Measurements from ENCODE around the gene LMOD1. TPM values are rescaled to one million over a fixed set of nuclear protein-coding genes. Genes with fewer than 3 reads are reported as not detected.
"Not testable (repeated sequence)": the region's sequence is repeated elsewhere in the genome, so short reads cannot be mapped to it uniquely, and the experiment has no call there.

The LMOD1 gene
- total RNA-seq, 2 donors from 2014 or later, result not detected

DNA sequence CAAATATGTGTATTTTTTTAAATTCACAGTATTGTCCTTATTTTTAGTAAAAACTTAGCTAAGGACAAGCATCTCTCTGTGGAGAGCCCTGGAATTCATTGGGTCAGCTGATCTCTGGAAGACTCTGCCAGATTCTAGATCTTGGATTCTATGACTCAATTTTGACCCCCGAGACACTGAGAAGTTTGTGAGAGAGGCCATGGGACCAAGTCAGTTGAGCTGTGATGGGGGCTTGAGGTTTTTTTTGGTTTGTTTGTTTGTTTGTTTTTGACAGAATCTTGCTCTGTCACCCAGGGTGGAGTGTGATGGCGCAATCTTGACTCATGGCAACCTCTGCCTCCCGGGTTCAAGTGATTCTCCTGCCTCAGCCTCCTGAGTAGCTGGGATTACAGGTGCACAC lies 44.1 kb downstream of the LMOD1 start:
- H3K4me3 Mint-ChIP-seq, result no peak overlapping the region
- H3K27ac Mint-ChIP-seq, result no peak overlapping the region
- DNase-seq, result no peak

DNA sequence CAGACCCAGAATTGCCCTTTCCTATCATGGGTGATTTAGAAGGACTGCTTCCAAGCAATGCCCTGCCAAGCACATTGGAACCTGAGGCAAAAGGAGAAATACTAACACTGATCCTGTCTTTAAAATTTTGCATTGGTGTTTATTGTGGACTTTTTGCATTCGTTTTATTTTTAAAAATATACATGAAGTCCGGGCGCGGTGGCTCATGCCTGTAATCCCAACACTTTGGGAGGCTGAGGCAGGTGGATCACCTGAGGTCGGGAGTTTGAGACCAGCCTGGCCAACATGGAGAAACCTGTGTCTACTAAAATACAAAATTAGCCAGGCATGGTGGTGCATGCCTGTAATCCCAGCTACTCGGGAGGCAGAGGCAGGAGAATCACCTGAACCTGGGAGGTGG lies 45.3 kb downstream of the LMOD1 start:
- not testable (repeated sequence) for H3K27ac Mint-ChIP-seq; ATAC-seq (replicated peaks in 1 of 2); H3K36me3 Mint-ChIP-seq (ENCODE audit: insufficient read depth in 2 of 2); H3K27me3 Mint-ChIP-seq (ENCODE audit: low read depth); H3K4me3 Mint-ChIP-seq; DNase-seq; H3K9me3 Mint-ChIP-seq; H3K4me1 Mint-ChIP-seq (ENCODE audit: low read depth)

More for the DNA sequence above, 44.1 kb downstream of the LMOD1 start:
- H3K36me3 Mint-ChIP-seq (ENCODE audit: insufficient read depth in 2 of 2), result no peaks in the 10 kb centered on the region
- ATAC-seq (replicated peaks in 1 of 2), result no peak
- H3K9me3 Mint-ChIP-seq, result no peaks in the 10 kb centered on the region
- no peaks in the 10 kb centered on the region for H3K27me3 Mint-ChIP-seq (ENCODE audit: low read depth)
- no peaks in the 10 kb centered on the region for H3K4me1 Mint-ChIP-seq (ENCODE audit: low read depth)

DNA sequence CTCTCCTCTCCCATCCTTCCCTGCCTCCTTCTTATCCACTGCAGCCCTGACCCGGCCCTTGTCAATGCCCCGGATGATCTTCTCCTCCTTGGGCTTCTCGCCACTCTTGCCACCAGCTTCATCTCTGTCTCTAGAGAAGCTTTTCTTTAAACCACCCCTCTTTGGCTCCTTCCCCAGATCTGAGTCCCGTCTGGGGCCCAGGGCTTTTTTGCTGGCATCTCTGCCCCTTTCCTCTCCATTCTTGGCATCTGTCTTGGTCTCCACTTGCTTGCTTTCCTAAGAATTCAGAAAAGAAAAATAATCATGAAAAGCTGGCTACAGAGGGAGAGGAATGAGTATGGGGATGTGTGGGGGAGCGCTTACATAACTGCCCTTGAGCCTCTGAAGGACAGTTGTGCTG lies 45.9 kb downstream of the LMOD1 start:
- no peak overlapping the region for H3K27ac Mint-ChIP-seq
- H3K4me1 Mint-ChIP-seq (ENCODE audit: low read depth), result peaks cover 9% of the 10 kb centered on the region
- no peaks in the 10 kb centered on the region for H3K9me3 Mint-ChIP-seq
- no peak overlapping the region for H3K4me3 Mint-ChIP-seq
- no peaks in the 10 kb centered on the region for H3K27me3 Mint-ChIP-seq (ENCODE audit: low read depth)
- DNase-seq, result no peak
- H3K36me3 Mint-ChIP-seq (ENCODE audit: insufficient read depth in 2 of 2), result no peaks in the 10 kb centered on the region
- no peak for ATAC-seq (replicated peaks in 1 of 2)

DNA sequence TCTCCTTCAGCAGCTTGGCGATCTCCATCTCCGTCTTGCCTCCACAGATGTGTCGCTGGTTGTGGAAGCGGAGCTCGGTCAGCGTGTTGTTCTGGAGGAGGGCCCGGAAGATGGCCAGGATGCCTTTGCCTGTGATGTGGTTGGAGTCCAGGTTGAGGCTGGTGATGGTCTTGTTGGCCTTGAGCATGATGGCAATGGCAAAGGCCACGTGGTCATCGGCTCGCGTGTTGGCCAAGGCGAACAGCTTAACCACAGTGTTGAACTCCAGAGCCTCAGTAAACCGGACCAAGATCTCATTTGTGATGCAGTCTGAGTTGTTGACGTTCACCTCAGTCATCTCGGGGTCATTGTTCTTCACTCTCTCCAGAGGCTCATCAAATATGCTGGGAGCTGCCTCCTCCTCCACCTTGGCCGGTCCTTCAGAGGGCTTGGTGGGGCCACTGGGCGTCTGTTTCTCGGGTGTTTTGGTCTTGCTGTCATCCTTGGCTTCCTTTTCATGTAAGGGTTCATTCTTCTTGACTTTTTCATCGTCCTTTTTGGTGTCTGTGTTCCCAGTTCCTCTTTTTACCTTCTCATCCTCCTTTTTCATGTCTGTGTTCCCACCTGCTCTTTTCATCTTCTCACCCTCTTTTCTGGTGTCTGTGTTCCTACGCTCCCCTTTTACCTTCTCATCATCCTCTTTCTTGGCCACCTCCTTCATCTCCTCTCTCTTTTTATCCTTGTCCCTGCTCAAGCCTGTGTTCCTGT lies 46.5 kb downstream of the LMOD1 start:
- Mint-ChIP-seq H3K4me1 (ENCODE audit: low read depth) (peaks cover 9% of the 10 kb centered on the region), H3K27me3 (ENCODE audit: low read depth) (no peaks in the 10 kb centered on the region), H3K27ac (no peak overlapping the region), H3K4me3 (no peak overlapping the region), H3K9me3 (no peaks in the 10 kb centered on the region), H3K36me3 (ENCODE audit: insufficient read depth in 2 of 2) (no peaks in the 10 kb centered on the region)
- no peak for ATAC-seq (replicated peaks in 1 of 2)
- DNase-seq, result no peak

DNA sequence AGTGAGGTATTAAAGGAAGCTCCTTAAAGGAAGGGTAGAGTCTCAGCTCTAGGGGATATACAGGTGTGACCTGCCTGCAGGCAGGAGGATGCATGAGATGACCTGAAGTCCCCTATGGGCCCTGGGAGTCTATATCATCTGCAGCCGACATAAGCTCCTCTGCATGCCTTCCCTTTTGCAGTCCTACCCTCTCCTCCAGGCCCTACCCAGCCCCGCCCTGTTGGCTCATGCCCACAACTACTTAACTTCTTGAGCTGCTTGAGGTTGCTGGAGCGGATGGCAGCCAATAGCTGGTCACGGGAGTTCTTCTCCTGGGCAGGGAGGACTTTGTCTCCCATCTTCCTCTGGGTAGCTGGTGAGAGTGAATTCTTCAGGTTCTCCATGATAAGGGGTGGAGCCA lies 47.4 kb downstream of the LMOD1 start:
- peaks cover 9% of the 10 kb centered on the region for H3K4me1 Mint-ChIP-seq (ENCODE audit: low read depth)
- no peak for DNase-seq
- no peaks in the 10 kb centered on the region for H3K36me3 Mint-ChIP-seq (ENCODE audit: insufficient read depth in 2 of 2)
- no peaks in the 10 kb centered on the region for H3K9me3 Mint-ChIP-seq
- no peak overlapping the region for H3K27ac Mint-ChIP-seq
- no peak overlapping the region for H3K4me3 Mint-ChIP-seq
- no peak for ATAC-seq (replicated peaks in 1 of 2)
- H3K27me3 Mint-ChIP-seq (ENCODE audit: low read depth), result peaks cover 3% of the 10 kb centered on the region

DNA sequence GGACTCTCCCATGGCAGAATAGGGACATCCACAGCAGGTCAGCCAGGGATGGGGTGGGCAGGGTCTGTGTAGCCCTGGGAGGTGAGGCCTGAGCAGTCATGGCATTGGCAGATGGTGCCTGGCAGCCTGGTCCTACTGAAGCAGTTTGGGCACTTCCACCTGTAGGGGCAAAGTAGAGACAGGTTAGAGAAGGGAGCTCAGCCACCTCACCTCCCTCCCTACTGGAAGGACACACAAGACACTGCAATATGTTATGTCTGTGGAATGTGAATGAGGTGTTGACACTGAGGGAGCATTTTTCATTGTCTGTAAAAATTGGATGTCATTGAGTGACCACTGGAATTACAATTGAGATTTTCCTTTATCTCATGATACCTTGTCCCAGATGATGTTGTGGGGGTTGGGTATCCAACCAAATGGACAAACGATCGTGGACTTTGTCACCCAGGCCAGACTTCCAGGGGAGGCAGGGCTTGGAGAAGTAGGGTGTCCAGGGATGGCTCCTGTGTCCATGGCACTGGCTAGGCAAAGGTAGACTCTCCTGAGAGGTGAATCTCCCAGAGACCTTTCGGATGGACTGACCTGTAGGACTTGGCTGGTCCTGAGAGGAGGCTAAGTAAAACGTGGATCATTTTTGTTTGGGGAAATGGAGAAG lies 48.0 kb downstream of the LMOD1 start:
- H3K27ac Mint-ChIP-seq, result no peak overlapping the region

DNA sequence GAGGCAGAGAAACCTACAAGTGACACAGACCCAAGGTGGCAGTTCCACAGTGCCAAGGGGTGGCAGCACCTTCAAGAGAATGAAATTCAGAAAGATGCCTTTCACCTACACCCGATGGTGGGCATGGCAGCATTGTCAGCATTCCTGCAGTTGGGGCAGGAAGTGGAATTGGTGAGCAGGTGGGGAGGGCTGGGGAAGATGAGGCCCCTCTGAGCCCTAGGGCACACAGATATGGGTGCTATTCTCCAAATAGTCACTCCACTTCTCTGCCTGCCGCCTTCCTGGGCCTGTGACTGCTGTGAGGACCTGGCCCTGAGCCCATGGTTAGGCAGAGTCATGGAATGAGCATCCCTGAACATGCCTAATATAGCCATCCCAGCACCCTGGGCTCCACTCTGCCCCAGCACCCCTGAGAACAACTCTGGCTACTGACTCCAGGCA lies 49.4 kb downstream of the LMOD1 start:
- H3K4me1 Mint-ChIP-seq (ENCODE audit: low read depth), result peaks cover 9% of the 10 kb centered on the region
- H3K4me3 Mint-ChIP-seq, result no peak overlapping the region
- no peaks in the 10 kb centered on the region for H3K36me3 Mint-ChIP-seq (ENCODE audit: insufficient read depth in 2 of 2)
- ATAC-seq (replicated peaks in 1 of 2) (no peak), DNase-seq (no peak)
- H3K27ac Mint-ChIP-seq, result no peak overlapping the region
- H3K9me3 Mint-ChIP-seq, result no peaks in the 10 kb centered on the region
- H3K27me3 Mint-ChIP-seq (ENCODE audit: low read depth), result peaks cover 13% of the 10 kb centered on the region

More for the DNA sequence above, 48.0 kb downstream of the LMOD1 start:
- ATAC-seq (replicated peaks in 1 of 2) (no peak), DNase-seq (no peak)
- H3K36me3 Mint-ChIP-seq (ENCODE audit: insufficient read depth in 2 of 2), result no peaks in the 10 kb centered on the region
- H3K9me3 Mint-ChIP-seq, result no peaks in the 10 kb centered on the region
- H3K4me3 Mint-ChIP-seq, result no peak overlapping the region
- peaks cover 9% of the 10 kb centered on the region for H3K27me3 Mint-ChIP-seq (ENCODE audit: low read depth)
- H3K4me1 Mint-ChIP-seq (ENCODE audit: low read depth), result peaks cover 9% of the 10 kb centered on the region

DNA sequence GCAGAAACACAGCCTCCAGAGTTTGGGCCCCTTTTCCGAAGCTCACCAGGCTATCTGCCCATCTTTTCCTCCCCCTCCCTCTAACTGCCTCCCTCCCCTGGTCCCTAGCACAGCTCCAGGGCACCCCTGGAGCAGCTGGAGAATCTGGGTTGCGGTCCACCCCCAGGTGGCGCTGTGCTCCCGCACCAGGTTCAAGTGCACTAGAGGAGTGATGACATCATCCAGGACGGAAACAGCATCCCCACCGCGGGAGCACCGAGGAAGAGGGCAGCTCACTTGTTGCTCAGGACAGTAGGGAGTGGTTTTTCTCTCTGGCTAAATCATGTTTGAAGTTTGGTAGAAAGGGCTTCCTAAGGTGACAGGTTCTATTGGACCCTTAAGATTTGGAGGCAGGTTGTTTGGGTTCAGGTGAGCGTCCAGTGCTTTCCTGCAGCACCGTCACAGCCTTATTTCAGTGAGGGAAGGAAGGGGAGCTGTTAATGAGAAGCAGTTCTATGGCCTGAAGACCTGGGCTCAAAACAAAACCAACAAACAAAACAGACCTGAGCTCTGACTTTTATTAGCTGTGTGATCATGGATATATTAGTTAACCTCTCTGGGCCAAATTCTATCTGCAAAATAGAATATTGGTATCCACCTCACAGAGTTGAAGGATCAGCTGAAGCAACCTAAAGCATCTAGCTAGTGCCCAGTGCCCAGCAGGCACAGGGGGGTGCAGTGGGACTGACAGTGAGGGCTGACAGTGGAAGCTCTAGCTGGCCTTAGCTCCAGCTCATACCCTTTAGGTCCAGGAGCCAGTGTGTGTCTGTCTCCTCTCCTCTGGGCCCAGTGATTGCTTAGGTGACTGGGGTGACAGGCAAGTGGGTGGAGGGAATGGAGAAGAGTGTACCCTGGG lies 50.2 kb downstream of the LMOD1 start:
- Mint-ChIP-seq H3K27me3 (ENCODE audit: low read depth) (peaks cover 13% of the 10 kb centered on the region), H3K4me1 (ENCODE audit: low read depth) (peaks cover 9% of the 10 kb centered on the region), H3K27ac (no peak overlapping the region), H3K4me3 (peak overlapping the region; percentile 53 to 69), H3K36me3 (ENCODE audit: insufficient read depth in 2 of 2) (no peaks in the 10 kb centered on the region), H3K9me3 (no peaks in the 10 kb centered on the region)
- peak; percentile 87 to 92 for DNase-seq
- ATAC-seq (replicated peaks in 1 of 2), result peak; percentile 93 to 95

DNA sequence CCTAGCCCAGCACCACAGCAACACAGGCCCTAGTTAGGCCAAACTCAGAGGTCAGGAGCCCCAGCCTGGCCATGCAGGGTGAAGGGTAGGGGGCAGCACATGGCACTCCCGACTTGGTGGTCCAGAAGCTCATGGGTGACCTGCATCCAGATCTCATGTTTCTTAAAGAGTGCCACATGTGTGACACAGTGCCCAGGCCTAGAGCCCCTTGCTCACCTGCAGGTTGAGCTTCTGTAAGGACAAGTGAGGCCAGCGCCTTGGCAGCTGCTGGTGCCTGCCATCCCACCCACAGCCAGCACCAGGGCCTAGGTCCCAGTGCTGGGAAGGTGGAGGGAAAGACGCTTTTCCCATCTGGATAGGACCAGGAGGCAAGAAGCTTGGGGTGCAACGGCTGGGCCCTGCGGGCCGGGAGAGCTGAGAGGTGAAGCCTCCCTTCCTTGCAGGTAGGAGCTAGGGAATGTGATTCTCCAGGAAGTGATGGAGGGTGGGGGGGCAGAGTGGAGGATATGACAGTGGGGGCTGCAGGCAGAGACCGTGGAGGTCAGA lies 51.2 kb downstream of the LMOD1 start:
- no peaks in the 10 kb centered on the region for H3K36me3 Mint-ChIP-seq (ENCODE audit: insufficient read depth in 2 of 2)
- DNase-seq (no peak), ATAC-seq (replicated peaks in 1 of 2) (no peak)
- H3K4me3 Mint-ChIP-seq, result no peak overlapping the region
- peaks cover 22% of the 10 kb centered on the region for H3K27me3 Mint-ChIP-seq (ENCODE audit: low read depth)
- no peak overlapping the region for H3K27ac Mint-ChIP-seq
- H3K9me3 Mint-ChIP-seq, result no peaks in the 10 kb centered on the region
- H3K4me1 Mint-ChIP-seq (ENCODE audit: low read depth), result peaks cover 9% of the 10 kb centered on the region

DNA sequence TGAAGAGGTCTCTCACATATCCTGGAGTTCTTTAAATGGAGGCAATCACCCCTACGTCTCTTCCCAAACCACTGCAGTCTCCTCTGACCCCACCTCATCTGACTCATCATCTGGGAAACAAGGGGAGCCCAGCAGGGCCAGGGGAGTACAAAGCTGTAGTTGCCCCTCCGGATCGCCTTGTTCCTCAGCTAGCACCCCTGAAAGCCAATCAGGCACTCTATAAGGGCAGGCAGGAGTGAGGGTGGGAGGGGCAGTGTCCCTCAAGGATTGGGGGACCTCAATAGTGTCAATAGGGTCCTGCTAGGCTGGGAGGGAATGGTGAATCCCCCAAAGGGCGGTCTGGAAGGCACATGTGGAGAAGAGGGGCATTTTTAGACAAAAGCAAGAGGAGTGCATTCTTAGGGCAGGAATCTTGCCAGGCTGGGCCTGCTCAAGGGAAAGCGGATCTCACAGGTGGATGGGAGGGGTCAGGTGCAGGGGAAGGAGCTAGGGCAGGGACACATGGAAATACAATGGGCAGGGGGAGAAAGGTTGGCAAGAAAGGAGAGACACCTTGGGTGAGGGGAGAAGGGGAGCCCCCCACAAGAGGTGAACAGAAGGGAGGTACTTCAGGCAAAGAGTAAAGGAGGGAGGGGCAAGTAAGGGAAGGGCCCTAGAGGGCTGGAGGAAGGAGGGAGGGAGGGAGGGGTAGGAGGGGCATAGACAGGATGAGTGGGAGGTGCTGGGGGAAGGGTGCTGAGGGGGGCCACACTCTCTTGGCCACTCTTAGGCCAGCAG lies 51.8 kb downstream of the LMOD1 start:
- peaks cover 26% of the 10 kb centered on the region for H3K27me3 Mint-ChIP-seq (ENCODE audit: low read depth)
- peaks cover 11% of the 10 kb centered on the region for H3K4me1 Mint-ChIP-seq (ENCODE audit: low read depth)
- H3K27ac Mint-ChIP-seq, result no peak overlapping the region
- no peaks in the 10 kb centered on the region for H3K9me3 Mint-ChIP-seq
- DNase-seq (no peak), ATAC-seq (replicated peaks in 1 of 2) (no peak)
- H3K36me3 Mint-ChIP-seq (ENCODE audit: insufficient read depth in 2 of 2), result no peaks in the 10 kb centered on the region
- no peak overlapping the region for H3K4me3 Mint-ChIP-seq

DNA sequence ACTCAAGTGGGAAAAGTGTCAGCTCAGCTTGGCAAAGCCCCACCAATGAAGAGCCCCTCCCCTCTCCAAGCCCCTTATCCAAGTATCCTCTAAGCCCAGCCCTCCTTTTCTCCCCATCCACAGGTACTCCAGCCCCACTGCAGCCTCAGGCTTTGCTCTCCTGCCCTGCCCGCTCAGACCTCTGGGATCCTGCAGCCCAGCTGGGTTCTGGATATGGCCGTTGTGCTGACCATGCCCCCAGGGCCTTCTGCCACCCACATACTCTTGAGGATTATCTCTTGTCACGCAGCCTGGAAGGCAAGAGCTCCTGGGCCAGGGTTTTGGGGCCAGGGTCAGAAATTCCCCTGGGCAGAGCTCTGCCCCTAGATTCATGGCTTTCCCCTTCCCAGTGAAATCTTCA lies 52.9 kb downstream of the LMOD1 start:
- H3K4me1 Mint-ChIP-seq (ENCODE audit: low read depth), result peaks cover 14% of the 10 kb centered on the region
- peaks cover 30% of the 10 kb centered on the region for H3K27me3 Mint-ChIP-seq (ENCODE audit: low read depth)
- H3K4me3 Mint-ChIP-seq, result no peak overlapping the region
- no peaks in the 10 kb centered on the region for H3K9me3 Mint-ChIP-seq
- DNase-seq, result no peak
- ATAC-seq (replicated peaks in 1 of 2), result no peak
- H3K27ac Mint-ChIP-seq, result no peak overlapping the region
- no peaks in the 10 kb centered on the region for H3K36me3 Mint-ChIP-seq (ENCODE audit: insufficient read depth in 2 of 2)

DNA sequence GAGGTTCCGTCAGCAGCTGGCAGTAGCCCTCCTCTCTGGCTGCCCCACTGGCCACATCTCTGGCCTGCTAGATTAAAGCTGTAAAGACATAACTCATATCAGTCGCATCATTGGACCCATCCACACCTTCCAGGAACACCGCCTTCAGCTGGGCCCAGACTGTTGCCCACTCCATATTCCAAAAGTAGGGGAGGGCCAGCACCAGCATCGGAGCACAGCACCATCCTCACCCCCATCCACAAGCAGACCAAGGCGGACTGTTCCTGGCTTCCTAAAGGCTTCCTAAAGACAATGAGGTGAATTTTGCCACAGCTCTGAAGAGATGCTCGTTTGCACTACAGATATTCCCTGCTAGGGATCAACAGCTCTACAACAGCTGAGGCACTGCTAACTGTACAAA lies 54.1 kb downstream of the LMOD1 start:
- H3K27me3 Mint-ChIP-seq (ENCODE audit: low read depth), result peaks cover 42% of the 10 kb centered on the region
- no peak overlapping the region for H3K4me3 Mint-ChIP-seq
- ATAC-seq (replicated peaks in 1 of 2) (no peak), DNase-seq (no peak)
- no peaks in the 10 kb centered on the region for H3K9me3 Mint-ChIP-seq
- peaks cover 14% of the 10 kb centered on the region for H3K4me1 Mint-ChIP-seq (ENCODE audit: low read depth)
- H3K36me3 Mint-ChIP-seq (ENCODE audit: insufficient read depth in 2 of 2), result no peaks in the 10 kb centered on the region
- no peak overlapping the region for H3K27ac Mint-ChIP-seq

All from activated T-cell treated with anti-CD3 and anti-CD28 coated beads, Interleukin-2, amount 50 U/mL, for 72 hours (primary cell).